Measurements from ENCODE around the gene HMX1.

HMX1 gene

DNA sequence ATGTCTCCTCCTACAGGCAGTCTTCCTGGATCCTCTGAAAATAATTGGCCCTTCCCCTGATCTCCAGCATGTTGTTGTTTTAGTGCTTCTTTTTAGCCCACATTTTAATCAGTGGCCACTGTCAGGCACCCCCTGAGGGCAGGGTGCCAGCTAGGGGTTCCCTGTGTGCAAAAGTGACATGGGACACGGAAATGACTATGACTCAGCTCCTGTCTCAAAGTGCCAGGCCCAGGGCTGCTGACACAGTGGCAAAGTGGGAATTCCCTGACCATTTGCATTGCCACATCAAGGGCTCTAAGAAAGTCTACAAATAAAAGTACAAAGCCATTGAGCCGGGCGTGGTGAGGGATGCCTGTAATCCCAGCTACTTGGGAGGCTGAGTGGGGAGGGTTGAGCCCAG lies 24.8 kb downstream of the HMX1 start:
- Mint-ChIP-seq H3K4me1 (ENCODE audit: low read depth) (no peaks in the 10 kb centered on the region), H3K27ac (no peak overlapping the region), H3K36me3 (ENCODE audit: low read depth) (no peaks in the 10 kb centered on the region), H3K4me3 (no peak overlapping the region), H3K9me3 (no peaks in the 10 kb centered on the region), H3K27me3 (peaks cover 12% of the 10 kb centered on the region)
- intact Hi-C loops (cut with micrococcal nuclease) = no loop called here

GRCh38 chr4:8846046-8846720 lies 25.5 kb downstream of the HMX1 start:
- H3K9me3 Mint-ChIP-seq = no peaks in the 10 kb centered on the region
- no peaks in the 10 kb centered on the region for H3K36me3 Mint-ChIP-seq (ENCODE audit: low read depth)
- H3K27me3 Mint-ChIP-seq = peaks cover 12% of the 10 kb centered on the region
- no peak overlapping the region for H3K4me3 Mint-ChIP-seq
- no peaks in the 10 kb centered on the region for H3K4me1 Mint-ChIP-seq (ENCODE audit: low read depth)
- intact Hi-C loops (cut with micrococcal nuclease) = no loop called here
- no peak overlapping the region for H3K27ac Mint-ChIP-seq

- no peaks in the 10 kb centered on the region for H3K4me1 Mint-ChIP-seq (ENCODE audit: low read depth)
Measured at GRCh38 chr4:8844976-8845690, 26.5 kb downstream of the HMX1 start.

GRCh38 chr4:8843597-8843996 lies 28.0 kb downstream of the HMX1 start:
- H3K27me3 Mint-ChIP-seq = peaks cover 7% of the 10 kb centered on the region
- H3K36me3 Mint-ChIP-seq (ENCODE audit: low read depth) = no peaks in the 10 kb centered on the region
- H3K4me3 Mint-ChIP-seq = no peak overlapping the region
- H3K27ac Mint-ChIP-seq = no peak overlapping the region
- intact Hi-C loops (cut with micrococcal nuclease) = no loop called here
- no peaks in the 10 kb centered on the region for H3K9me3 Mint-ChIP-seq
- no peaks in the 10 kb centered on the region for H3K4me1 Mint-ChIP-seq (ENCODE audit: low read depth)

More at GRCh38 chr4:8844976-8845690, 26.5 kb downstream of the HMX1 start:
- intact Hi-C loops (cut with micrococcal nuclease) = no loop called here
- Mint-ChIP-seq H3K27ac (no peak overlapping the region), H3K36me3 (ENCODE audit: low read depth) (no peaks in the 10 kb centered on the region), H3K9me3 (no peaks in the 10 kb centered on the region), H3K27me3 (peaks cover 12% of the 10 kb centered on the region), H3K4me3 (no peak overlapping the region)

GRCh38 chr4:8842614-8843013 lies 29.0 kb downstream of the HMX1 start:
- Mint-ChIP-seq H3K4me3 (no peak overlapping the region), H3K36me3 (ENCODE audit: low read depth) (no peaks in the 10 kb centered on the region), H3K9me3 (no peaks in the 10 kb centered on the region), H3K27me3 (peaks cover 5% of the 10 kb centered on the region), H3K27ac (no peak overlapping the region), H3K4me1 (ENCODE audit: low read depth) (no peaks in the 10 kb centered on the region)
- intact Hi-C loops (cut with micrococcal nuclease) = no loop called here

GRCh38 chr4:8841678-8842268 lies 29.9 kb downstream of the HMX1 start:
- Mint-ChIP-seq H3K36me3 (ENCODE audit: low read depth) (no peaks in the 10 kb centered on the region), H3K4me3 (no peak overlapping the region), H3K27ac (no peak overlapping the region), H3K4me1 (ENCODE audit: low read depth) (no peaks in the 10 kb centered on the region), H3K27me3 (peaks cover 4% of the 10 kb centered on the region), H3K9me3 (no peaks in the 10 kb centered on the region)
- intact Hi-C loops (cut with micrococcal nuclease) = no loop called here

- no peak overlapping the region for H3K4me3 Mint-ChIP-seq
- H3K36me3 Mint-ChIP-seq (ENCODE audit: low read depth) = no peaks in the 10 kb centered on the region
- intact Hi-C loops (cut with micrococcal nuclease) = no loop called here
- peaks cover 2% of the 10 kb centered on the region for H3K27me3 Mint-ChIP-seq
- no peaks in the 10 kb centered on the region for H3K9me3 Mint-ChIP-seq
- H3K27ac Mint-ChIP-seq = no peak overlapping the region
- no peaks in the 10 kb centered on the region for H3K4me1 Mint-ChIP-seq (ENCODE audit: low read depth)
Measured at GRCh38 chr4:8840816-8841455, 30.7 kb downstream of the HMX1 start.

DNA sequence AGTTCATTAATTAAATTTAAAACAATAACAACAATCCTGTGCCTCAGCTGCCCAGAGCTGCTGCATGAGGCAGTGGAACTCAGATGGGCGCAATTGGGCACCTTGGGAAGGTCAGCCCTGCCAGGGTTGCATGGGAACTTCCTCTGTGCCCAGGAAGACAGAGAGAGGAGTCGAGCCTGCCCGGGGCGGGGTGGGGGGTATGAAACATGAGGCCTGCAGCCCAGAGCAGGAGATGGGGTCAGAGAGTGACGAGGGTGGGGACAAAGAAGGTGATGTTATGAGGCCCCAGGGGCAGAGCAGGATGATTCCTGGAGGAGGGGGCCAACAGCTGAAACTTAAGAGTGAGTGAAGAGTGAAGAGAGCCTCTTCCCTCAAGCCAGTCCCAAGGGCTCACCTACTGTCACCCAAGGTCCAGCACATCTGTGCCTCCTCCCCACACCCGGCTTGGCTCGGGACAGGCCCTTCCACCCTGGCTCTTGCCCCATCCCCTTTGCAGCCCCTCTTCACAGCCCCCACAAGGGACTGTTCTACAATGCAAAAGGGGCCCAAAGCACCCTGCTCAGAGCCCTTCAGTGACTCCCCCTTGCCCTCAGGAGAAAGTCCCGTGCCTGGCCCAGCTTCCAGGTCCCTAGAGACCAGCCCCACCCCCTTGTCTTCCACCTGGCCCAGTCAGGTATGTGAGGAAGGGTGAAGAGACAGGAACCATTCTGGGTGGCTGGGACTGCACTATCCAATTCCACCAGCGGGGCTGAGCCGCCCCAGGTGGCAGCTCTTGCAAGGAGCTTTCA lies 31.4 kb downstream of the HMX1 start:
- no peaks in the 10 kb centered on the region for H3K9me3 Mint-ChIP-seq
- intact Hi-C loops (cut with micrococcal nuclease) = no loop called here
- no peak overlapping the region for H3K27ac Mint-ChIP-seq
- H3K4me3 Mint-ChIP-seq = no peak overlapping the region
- no peaks in the 10 kb centered on the region for H3K36me3 Mint-ChIP-seq (ENCODE audit: low read depth)
- H3K27me3 Mint-ChIP-seq = no peaks in the 10 kb centered on the region
- no peaks in the 10 kb centered on the region for H3K4me1 Mint-ChIP-seq (ENCODE audit: low read depth)

DNA sequence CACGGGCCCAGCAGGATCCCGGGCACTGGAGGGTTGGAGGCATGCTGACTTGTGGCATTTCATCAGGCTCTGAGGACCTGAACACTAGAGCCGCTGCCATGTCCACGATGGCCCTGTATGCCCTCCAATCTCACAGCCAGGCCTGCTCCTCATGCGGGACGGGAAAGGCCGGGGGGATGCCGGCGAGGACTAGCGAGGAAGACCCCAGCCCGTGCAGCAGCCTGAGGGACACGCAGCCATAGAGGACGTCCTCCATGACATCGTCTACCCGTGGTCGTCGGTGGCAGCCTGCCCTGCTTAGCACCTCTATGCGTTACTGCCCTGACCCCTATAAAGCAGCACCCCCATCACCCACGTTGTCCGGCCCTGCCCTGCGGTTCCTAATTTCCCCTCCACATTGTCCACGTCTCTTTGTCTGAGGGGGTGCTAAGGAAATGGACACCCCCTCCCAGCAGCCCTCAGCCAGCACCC lies 32.6 kb downstream of the HMX1 start:
- Mint-ChIP-seq H3K36me3 (ENCODE audit: low read depth) (no peaks in the 10 kb centered on the region), H3K4me1 (ENCODE audit: low read depth) (no peaks in the 10 kb centered on the region), H3K9me3 (no peaks in the 10 kb centered on the region), H3K27ac (no peak overlapping the region), H3K27me3 (no peaks in the 10 kb centered on the region), H3K4me3 (no peak overlapping the region)
- intact Hi-C loops (cut with micrococcal nuclease) = no loop called here

GRCh38 chr4:8838296-8838960 lies 33.2 kb downstream of the HMX1 start:
- no peak overlapping the region for H3K4me3 Mint-ChIP-seq
- intact Hi-C loops (cut with micrococcal nuclease) = no loop called here
- H3K4me1 Mint-ChIP-seq (ENCODE audit: low read depth) = no peaks in the 10 kb centered on the region
- no peaks in the 10 kb centered on the region for H3K36me3 Mint-ChIP-seq (ENCODE audit: low read depth)
- no peaks in the 10 kb centered on the region for H3K9me3 Mint-ChIP-seq
- no peak overlapping the region for H3K27ac Mint-ChIP-seq
- H3K27me3 Mint-ChIP-seq = no peaks in the 10 kb centered on the region

- intact Hi-C loops (cut with micrococcal nuclease) = no loop called here
- no peaks in the 10 kb centered on the region for H3K27me3 Mint-ChIP-seq
- no peak overlapping the region for H3K4me3 Mint-ChIP-seq
- no peaks in the 10 kb centered on the region for H3K36me3 Mint-ChIP-seq (ENCODE audit: low read depth)
- no peaks in the 10 kb centered on the region for H3K4me1 Mint-ChIP-seq (ENCODE audit: low read depth)
- no peak overlapping the region for H3K27ac Mint-ChIP-seq
- no peaks in the 10 kb centered on the region for H3K9me3 Mint-ChIP-seq
Measured at GRCh38 chr4:8837181-8837841, 34.3 kb downstream of the HMX1 start.

- no peaks in the 10 kb centered on the region for H3K36me3 Mint-ChIP-seq (ENCODE audit: low read depth)
- intact Hi-C loops (cut with micrococcal nuclease) = no loop called here
- no peaks in the 10 kb centered on the region for H3K27me3 Mint-ChIP-seq
- no peak overlapping the region for H3K27ac Mint-ChIP-seq
- H3K9me3 Mint-ChIP-seq = no peaks in the 10 kb centered on the region
- no peaks in the 10 kb centered on the region for H3K4me1 Mint-ChIP-seq (ENCODE audit: low read depth)
- no peak overlapping the region for H3K4me3 Mint-ChIP-seq
Measured at GRCh38 chr4:8836664-8837171, 34.9 kb downstream of the HMX1 start.

Data from dendritic cell treated with granulocyte-macrophage colony-stimulating factor and Interleukin-4, amounts not matched to agents 40 ng/mL and 50 ng/mL, for 4 days (primary cell).